Vagina (tissue), 2 donors: ENCODE measurements around the gene MAP3K8.

Experiments used
- POLR2A ChIP-seq, 2 donors: fragments of 450-650 bp; IDR thresholded peaks; one replicate each; pipeline ENCODE4 v1.6.1; 2017; ENCODE audit warnings: antibody characterized with exemption in 2 of 2, mild to moderate bottlenecking in 2 of 2, moderate library complexity in 2 of 2
- POLR2AphosphoS5 ChIP-seq, 2 donors: sonication (generic); formaldehyde crosslinking; IDR thresholded peaks; one replicate each; pipeline ENCODE4 v1.9.0; 2017; ENCODE audit warnings: antibody characterized with exemption in 2 of 2, mild to moderate bottlenecking in 2 of 2, low read depth in 1 of 2; ENCODE audit not compliant: insufficient read depth in 1 of 2
- TF ChIP-seq, protein P1 (sequence below), 3 experiments: fragments of 450-650 bp in 2 of 3; fragments of 200-600 bp in 1 of 3; sonication (generic) in 1 of 3; IDR thresholded peaks; one replicate each; pipeline ENCODE4 v1.5.1; 2017 to 2019; ENCODE audit warnings: antibody characterized with exemption in 3 of 3, mild to moderate bottlenecking in 2 of 3, moderate library complexity in 2 of 3

- TF ChIP-seq, protein P1, sequence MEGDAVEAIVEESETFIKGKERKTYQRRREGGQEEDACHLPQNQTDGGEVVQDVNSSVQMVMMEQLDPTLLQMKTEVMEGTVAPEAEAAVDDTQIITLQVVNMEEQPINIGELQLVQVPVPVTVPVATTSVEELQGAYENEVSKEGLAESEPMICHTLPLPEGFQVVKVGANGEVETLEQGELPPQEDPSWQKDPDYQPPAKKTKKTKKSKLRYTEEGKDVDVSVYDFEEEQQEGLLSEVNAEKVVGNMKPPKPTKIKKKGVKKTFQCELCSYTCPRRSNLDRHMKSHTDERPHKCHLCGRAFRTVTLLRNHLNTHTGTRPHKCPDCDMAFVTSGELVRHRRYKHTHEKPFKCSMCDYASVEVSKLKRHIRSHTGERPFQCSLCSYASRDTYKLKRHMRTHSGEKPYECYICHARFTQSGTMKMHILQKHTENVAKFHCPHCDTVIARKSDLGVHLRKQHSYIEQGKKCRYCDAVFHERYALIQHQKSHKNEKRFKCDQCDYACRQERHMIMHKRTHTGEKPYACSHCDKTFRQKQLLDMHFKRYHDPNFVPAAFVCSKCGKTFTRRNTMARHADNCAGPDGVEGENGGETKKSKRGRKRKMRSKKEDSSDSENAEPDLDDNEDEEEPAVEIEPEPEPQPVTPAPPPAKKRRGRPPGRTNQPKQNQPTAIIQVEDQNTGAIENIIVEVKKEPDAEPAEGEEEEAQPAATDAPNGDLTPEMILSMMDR (IDR thresholded peaks at IDR 0.05) = no peak
- no peak for TF ChIP-seq POLR2A (IDR thresholded peaks at IDR 0.05)
- TF ChIP-seq POLR2AphosphoS5 (IDR thresholded peaks at IDR 0.05; ENCODE audit: insufficient read depth in 1 of 2, low read depth in 1 of 2) = no peak
Observed at GRCh38 chr10:30412901-30413300, 21.1 kb upstream of the MAP3K8 start.
